Adrenal gland (tissue), 5 donors: ENCODE data around the gene IRAK3.

ENCODE experiments used
- POLR2A ChIP-seq, 2 donors: fragments of 450-650 bp; IDR thresholded peaks; one replicate each; pipeline ENCODE4 v1.6.1; 2017; ENCODE audit warnings: antibody characterized with exemption in 2 of 2, mild to moderate bottlenecking in 2 of 2, moderate library complexity in 1 of 2
- TF ChIP-seq, protein P1 (sequence below), 6 experiments: fragments of 450-650 bp in 4 of 6; fragments of 200-600 bp in 2 of 6; sonication (generic) in 1 of 6; IDR thresholded peaks; 1 replicate in 5 of 6; 2 replicates in 1 of 6; pipeline versions ENCODE4 v1.5.1 to v1.8.0; 2016 to 2021; ENCODE audit warnings: antibody characterized with exemption in 6 of 6, mild to moderate bottlenecking in 2 of 6, moderate library complexity in 1 of 6
- donor health status: DM: no; HTN: no; CAD: no.

DNA sequence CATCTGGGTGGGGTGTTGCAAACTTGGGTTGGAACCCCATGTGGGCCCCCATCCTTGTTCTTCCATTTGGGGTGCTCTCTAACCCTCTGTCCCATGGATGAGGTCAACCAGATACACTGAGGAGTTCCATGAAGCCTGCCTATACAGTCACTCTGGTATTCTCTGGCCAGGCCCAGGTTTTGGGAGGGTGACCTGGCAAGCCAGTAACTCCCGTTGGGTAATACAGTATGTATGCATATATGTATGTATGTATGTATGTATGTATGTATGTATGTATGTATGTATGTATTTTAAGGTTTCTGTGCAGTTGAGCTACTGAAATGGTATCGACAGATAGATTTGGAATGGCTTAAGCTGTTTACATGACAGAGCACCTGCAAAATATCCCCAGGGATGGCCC lies 100.5 kb downstream of the IRAK3 start:
- TF ChIP-seq POLR2A (IDR thresholded peaks at IDR 0.05), result no peak
- TF ChIP-seq, protein P1, sequence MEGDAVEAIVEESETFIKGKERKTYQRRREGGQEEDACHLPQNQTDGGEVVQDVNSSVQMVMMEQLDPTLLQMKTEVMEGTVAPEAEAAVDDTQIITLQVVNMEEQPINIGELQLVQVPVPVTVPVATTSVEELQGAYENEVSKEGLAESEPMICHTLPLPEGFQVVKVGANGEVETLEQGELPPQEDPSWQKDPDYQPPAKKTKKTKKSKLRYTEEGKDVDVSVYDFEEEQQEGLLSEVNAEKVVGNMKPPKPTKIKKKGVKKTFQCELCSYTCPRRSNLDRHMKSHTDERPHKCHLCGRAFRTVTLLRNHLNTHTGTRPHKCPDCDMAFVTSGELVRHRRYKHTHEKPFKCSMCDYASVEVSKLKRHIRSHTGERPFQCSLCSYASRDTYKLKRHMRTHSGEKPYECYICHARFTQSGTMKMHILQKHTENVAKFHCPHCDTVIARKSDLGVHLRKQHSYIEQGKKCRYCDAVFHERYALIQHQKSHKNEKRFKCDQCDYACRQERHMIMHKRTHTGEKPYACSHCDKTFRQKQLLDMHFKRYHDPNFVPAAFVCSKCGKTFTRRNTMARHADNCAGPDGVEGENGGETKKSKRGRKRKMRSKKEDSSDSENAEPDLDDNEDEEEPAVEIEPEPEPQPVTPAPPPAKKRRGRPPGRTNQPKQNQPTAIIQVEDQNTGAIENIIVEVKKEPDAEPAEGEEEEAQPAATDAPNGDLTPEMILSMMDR (IDR thresholded peaks at IDR 0.05), result no peak
